Kidney (tissue), 14 donors: Measurements from ENCODE around the gene GRHL1. TPM values are rescaled to one million over a fixed set of nuclear protein-coding genes. Genes with fewer than 3 reads are reported as not detected.

Source experiments
- DNase-seq, 5 donors: peaks; one replicate each; pipeline ENCODE4 v3.0.0-alpha.2; 2013 to 2020
- FAIRE-seq: peaks from 2 replicates; lab custom pipeline; 2012; peaks lifted over from hg19 to GRCh38; lab: Jason Lieb, UNC
- H3K27ac ChIP-seq, 2 donors: one replicate each; pipeline ENCODE4 v1.7.0; 2013; ENCODE audit warnings: low read depth in 2 of 2, low read length in 2 of 2, inconsistent platforms in 1 of 2
- H3K27me3 ChIP-seq: one replicate; pipeline ENCODE4 v1.7.1; 2013; ENCODE audit warnings: low read length, inconsistent platforms; ENCODE audit not compliant: control insufficient read depth, insufficient read depth
- H3K36me3 ChIP-seq, 3 donors: one replicate each; pipeline versions ENCODE4 v1.7.0 to v1.7.1; 2013; ENCODE audit warnings: low read length in 3 of 3, control low read depth in 1 of 3, inconsistent platforms in 1 of 3; ENCODE audit not compliant: insufficient read depth in 3 of 3, control insufficient read depth in 2 of 3
- H3K4me1 ChIP-seq, 3 donors: one replicate each; pipeline versions ENCODE4 v1.7.0 to v1.7.1; 2013; ENCODE audit warnings: low read length in 3 of 3, inconsistent platforms in 1 of 3, low read depth in 1 of 3; ENCODE audit not compliant: control insufficient read depth in 2 of 3, insufficient read depth in 2 of 3
- H3K4me3 ChIP-seq, 3 donors: one replicate each; pipeline versions ENCODE4 v1.7.0 to v1.8.1; 2013; ENCODE audit warnings: low read length in 3 of 3, control low read depth in 1 of 3, inconsistent platforms in 1 of 3
- H3K9ac ChIP-seq, 3 donors: one replicate each; pipeline versions ENCODE4 v1.7.0 to v1.7.1; 2013; ENCODE audit warnings: low read length in 3 of 3, control low read depth in 1 of 3, inconsistent platforms in 1 of 3
- H3K9me3 ChIP-seq, 3 donors: one replicate each; pipeline versions ENCODE4 v1.7.0 to v1.7.1; 2013; ENCODE audit warnings: low read length in 3 of 3, control low read depth in 1 of 3, inconsistent platforms in 1 of 3; ENCODE audit not compliant: control insufficient read depth in 2 of 3, insufficient read depth in 1 of 3
- intact Hi-C: fragments of 100-400 bp; cut with DNase I; formaldehyde crosslinking; loops from one replicate; pipeline ENCODE4 v1.11.1; 2022
- polyA plus RNA-seq: library from polyadenylated mRNA; stranded (reverse); fragments of 350-450 nt; fragmentation: Illumina TruSeq; extraction: RNeasy Lipid Tissue Mini Kit (QIAGEN cat#74804); gene quantifications from one replicate; pipeline ENCODE4 v1.2.3, GENCODE V29; 2014; ENCODE audit warnings: low read depth, low replicate concordance; ENCODE audit not compliant: insufficient read depth
- total RNA-seq: library from RNA; stranded (reverse); fragmentation: NEBNext Ultra II Directional; extraction: Animal tissue kit (Norgen Biotek cat#: 25700); gene quantifications from one replicate; pipeline ENCODE4 v1.2.1, GENCODE V29; 2021
- TF ChIP-seq, protein P1 (sequence below): IDR thresholded peaks from 3 replicates; pipeline ENCODE4 v1.5.1; 2012; ENCODE audit warnings: mild to moderate bottlenecking, moderate library complexity, borderline replicate concordance; ENCODE audit not compliant: insufficient read depth; ENCODE audit errors: extremely low read depth
- donor health status: control.
- donor health status: control.
- donor health status: control.
- donor health status: control.
- donor health status: control.
- donor health status: DM: yes; HTN: yes; CAD: no.
- donor health status: Normal renal cell carcinoma (clear cell type).

GRHL1 gene
- total and polyA plus RNA-seq, 2 donors from 2014 or later = 2.3 to 6.0 TPM

DNA sequence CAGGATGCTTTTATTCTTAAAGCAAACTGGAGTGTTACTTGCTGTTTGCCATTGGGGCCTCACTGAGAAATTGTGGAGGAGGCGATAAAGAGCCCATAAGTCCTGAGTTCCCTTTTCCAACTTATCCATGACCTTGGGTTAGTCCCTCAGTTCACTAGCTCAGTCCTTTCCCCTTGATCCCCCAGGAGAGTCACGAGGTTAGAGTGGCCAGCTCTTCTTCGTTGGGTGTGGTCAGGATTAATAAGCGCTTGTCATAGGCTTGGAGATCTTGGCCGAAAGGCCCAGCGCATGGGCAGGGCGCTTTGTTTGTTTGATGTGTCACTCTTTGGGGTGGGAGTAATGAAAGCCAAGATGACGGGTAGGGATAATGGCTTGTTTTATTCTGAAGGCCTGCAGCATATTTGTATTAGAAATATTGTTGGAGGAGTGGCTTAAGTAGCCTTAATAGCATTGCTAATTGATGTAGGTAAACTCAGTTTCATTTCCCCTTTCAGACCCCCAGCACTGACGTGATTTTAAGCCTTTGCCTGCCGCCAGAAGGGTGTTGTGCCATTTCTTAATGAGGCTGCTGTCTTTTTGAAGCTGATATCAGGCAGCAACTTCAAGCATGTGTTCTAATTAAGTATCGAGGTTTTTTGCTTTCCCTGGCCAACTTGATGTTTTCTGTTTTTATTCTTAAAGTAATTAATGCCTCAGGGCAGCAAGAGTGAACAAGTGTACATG lies 15.7 kb downstream of the GRHL1 start:
- FAIRE-seq = no peak
- no peak overlapping the region for H3K9ac ChIP-seq
- H3K9me3 ChIP-seq = no peaks in the 10 kb centered on the region
- peaks cover 0 to 20% (median 10%) of the 10 kb centered on the region in 3 donors for H3K36me3 ChIP-seq
- H3K27me3 ChIP-seq = no peaks in the 10 kb centered on the region
- intact Hi-C loops = no loop called here
- TF ChIP-seq, protein P1, sequence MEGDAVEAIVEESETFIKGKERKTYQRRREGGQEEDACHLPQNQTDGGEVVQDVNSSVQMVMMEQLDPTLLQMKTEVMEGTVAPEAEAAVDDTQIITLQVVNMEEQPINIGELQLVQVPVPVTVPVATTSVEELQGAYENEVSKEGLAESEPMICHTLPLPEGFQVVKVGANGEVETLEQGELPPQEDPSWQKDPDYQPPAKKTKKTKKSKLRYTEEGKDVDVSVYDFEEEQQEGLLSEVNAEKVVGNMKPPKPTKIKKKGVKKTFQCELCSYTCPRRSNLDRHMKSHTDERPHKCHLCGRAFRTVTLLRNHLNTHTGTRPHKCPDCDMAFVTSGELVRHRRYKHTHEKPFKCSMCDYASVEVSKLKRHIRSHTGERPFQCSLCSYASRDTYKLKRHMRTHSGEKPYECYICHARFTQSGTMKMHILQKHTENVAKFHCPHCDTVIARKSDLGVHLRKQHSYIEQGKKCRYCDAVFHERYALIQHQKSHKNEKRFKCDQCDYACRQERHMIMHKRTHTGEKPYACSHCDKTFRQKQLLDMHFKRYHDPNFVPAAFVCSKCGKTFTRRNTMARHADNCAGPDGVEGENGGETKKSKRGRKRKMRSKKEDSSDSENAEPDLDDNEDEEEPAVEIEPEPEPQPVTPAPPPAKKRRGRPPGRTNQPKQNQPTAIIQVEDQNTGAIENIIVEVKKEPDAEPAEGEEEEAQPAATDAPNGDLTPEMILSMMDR = no peak
- H3K4me1 ChIP-seq = no peaks in the 10 kb centered on the region
- no peak overlapping the region for H3K27ac ChIP-seq
- DNase-seq = no peak
- H3K4me3 ChIP-seq = no peak overlapping the region

DNA sequence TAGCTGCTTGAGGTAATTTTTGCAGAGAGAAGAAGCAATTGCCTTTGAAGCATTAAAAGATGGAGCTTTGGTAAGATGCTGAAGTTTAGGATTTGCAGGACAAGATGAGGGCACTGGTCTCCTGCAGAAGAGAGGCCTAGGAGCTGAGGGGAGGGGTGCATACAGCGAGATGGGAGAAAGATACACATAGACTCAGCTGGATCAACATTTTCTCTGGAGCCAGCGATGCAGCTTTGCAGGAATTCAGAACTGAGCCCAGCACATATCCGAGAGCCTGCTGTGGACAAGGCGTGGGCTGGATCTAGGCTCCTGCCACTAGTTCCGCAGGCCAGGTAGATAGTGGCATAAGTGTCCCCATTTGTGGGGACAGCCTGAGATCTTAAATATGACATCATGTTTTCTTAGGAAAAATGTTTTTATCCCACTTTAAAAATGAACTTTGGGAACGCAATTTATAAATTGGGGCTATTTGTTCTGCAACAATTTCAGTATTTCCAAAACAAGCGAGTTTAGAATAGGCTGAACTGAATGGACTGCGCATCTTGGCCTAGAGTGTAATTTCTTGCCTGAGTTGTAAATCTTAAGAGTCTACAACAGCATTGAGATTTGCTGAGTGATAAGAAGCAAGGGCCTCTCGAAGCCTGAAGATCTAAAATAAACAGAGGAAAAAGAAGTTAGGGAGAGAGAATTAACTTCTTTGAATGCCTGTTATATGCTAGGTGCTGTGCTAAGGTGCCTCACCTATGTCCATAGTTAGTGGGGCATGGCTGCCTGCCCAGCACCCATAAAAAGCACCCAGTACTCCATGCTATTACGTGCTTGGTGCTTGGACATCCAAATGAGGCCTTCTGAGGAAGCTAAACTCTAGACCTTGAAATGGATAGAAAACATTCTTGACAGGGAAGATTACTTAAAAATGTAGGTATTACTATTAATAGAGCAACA lies 17.3 kb downstream of the GRHL1 start:
- Histone ChIP-seq H3K4me3 (no peak overlapping the region), H3K9me3 (no peaks in the 10 kb centered on the region), H3K27ac (no peak overlapping the region), H3K27me3 (no peaks in the 10 kb centered on the region), H3K36me3 (peaks cover 0 to 13% (median 8%) of the 10 kb centered on the region in 3 donors), H3K4me1 (no peaks in the 10 kb centered on the region), H3K9ac (no peak overlapping the region)
- FAIRE-seq = no peak
- DNase-seq = no peak
- TF ChIP-seq, protein P1 = no peak
- intact Hi-C loops = no loop called here

DNA sequence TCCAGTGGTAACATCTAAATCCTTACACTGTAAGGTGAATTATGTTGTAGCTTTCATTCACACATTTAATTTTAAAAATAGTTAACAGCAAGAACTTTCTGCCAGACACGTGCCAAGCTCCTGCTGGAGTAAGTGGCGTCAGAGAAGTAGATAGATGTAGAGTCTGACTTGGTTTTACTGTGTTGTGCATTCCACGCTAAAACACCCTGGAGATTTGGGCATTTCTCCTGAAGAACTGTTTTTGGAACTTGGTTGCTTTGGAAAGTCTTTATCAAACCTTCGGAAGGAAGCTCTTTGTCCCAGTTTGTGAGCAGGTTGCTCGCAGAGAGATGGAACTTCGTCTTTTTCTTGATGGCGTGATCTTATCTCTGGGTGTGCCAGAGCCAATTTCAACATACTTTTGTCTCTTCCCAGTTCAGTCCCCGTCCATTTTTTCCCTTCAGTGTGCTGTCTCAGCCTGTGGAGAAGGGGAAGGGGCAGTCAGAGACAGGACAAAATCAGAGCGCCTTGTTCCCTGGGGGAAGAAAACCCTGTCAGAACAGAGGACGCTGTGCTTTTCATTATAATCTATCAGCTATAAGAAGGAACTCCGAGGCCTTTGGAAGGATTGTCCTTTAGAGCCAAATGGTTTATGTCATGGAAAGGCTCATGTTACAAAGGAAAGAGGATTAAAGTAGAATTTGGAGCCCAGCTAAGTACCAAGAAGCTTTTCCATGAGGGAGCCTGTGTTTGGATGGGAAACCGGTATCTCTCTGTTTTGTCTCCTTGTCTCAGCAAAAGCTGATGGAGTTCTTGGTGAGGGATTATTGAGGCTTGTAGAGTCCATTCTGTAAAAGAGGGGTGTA lies 18.9 kb downstream of the GRHL1 start:
- intact Hi-C loops = no loop called here
- Histone ChIP-seq H3K27me3 (no peaks in the 10 kb centered on the region), H3K9ac (no peak overlapping the region), H3K4me1 (no peaks in the 10 kb centered on the region), H3K9me3 (no peaks in the 10 kb centered on the region), H3K4me3 (no peak overlapping the region), H3K27ac (no peak overlapping the region), H3K36me3 (peaks cover 0 to 14% (median 1%) of the 10 kb centered on the region in 3 donors)
- TF ChIP-seq, protein P1 = no peak
- FAIRE-seq = no peak
- peak in 1 of 5 donors; percentile 71 for DNase-seq
